ENCODE data around the gene SS18L1. TPM values are rescaled to one million over a fixed set of nuclear protein-coding genes. Genes with fewer than 3 reads are reported as not detected.

The SS18L1 gene
- total RNA-seq, 1 donor from 2014 or later = 16.3 TPM

DNA sequence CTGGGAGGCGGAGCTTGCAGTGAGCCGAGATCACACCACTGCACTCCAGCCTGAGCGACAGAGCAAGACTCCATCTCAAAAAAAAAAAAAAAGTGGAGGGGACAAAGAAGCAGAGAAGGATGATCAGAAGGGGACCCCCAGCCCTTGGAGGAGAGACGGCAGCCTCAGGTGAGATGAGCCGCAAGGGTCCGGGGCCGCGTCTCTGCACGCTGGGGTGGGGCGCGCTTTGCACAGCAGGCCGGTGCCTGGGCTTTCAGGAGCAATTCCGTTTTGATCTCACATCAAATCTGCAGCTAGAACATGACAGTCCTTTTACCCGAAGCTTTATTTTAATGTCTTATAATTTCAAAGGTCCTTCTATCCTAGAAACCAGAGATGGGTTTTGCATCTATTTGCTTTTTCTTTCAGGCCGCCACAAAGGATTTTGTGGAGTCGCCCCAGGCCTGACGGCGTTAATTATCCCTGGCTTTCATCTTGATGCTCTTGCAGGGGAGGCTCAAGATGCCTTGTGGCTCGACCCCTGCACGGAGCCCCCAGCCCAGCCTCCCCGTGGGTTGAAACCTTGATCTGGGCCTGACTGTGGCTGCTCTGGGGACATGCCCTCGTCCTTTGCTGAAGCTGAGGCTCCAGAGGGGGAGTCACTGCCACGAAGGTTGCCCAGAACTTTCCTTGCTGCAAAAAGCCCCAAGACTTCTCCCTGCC is 59.3 kb downstream of the SS18L1 start:
- H3K4me3 Mint-ChIP-seq (ENCODE audit: unreplicated experiment) = no peak overlapping the region
- Histone ChIP-seq H4K20me1 (ENCODE audit: insufficient read depth, low read length) (peaks cover 10% of the 10 kb centered on the region), H3K9me3 (ENCODE audit: insufficient read depth, low read depth, low read length) (no peaks in the 10 kb centered on the region), H3K79me2 (ENCODE audit: insufficient read depth, low read length) (no peaks in the 10 kb centered on the region), H3K27me3 (ENCODE audit: insufficient read depth, low read length) (no peaks in the 10 kb centered on the region), H3K4me1 (ENCODE audit: insufficient read depth, low read length) (peaks cover 8% of the 10 kb centered on the region), H2AFZ (ENCODE audit: low read depth, low read length) (no peak overlapping the region), H3K27ac (ENCODE audit: low read depth, low read length) (no peak overlapping the region), H3K36me3 (ENCODE audit: insufficient read depth, low read length) (peaks cover 9% of the 10 kb centered on the region), H3K9ac (ENCODE audit: low read length) (no peak overlapping the region), H3K4me3 (ENCODE audit: insufficient read depth, low read depth, low read length) (no peak overlapping the region), H3K4me2 (ENCODE audit: low read length) (peak overlapping the region; percentile 11)
- DNase-seq (ENCODE audit: low read depth) (no peak), FAIRE-seq (no peak)
- H3K36me3 Mint-ChIP-seq (ENCODE audit: low read depth, unreplicated experiment) = peaks cover 32% of the 10 kb centered on the region
- H3K27me3 Mint-ChIP-seq (ENCODE audit: low read depth, unreplicated experiment) = no peaks in the 10 kb centered on the region
- TF ChIP-seq EZH2 (IDR thresholded peaks at IDR 0.05; ENCODE audit: insufficient read depth, low read length) = no peak
- TF ChIP-seq, protein P1, sequence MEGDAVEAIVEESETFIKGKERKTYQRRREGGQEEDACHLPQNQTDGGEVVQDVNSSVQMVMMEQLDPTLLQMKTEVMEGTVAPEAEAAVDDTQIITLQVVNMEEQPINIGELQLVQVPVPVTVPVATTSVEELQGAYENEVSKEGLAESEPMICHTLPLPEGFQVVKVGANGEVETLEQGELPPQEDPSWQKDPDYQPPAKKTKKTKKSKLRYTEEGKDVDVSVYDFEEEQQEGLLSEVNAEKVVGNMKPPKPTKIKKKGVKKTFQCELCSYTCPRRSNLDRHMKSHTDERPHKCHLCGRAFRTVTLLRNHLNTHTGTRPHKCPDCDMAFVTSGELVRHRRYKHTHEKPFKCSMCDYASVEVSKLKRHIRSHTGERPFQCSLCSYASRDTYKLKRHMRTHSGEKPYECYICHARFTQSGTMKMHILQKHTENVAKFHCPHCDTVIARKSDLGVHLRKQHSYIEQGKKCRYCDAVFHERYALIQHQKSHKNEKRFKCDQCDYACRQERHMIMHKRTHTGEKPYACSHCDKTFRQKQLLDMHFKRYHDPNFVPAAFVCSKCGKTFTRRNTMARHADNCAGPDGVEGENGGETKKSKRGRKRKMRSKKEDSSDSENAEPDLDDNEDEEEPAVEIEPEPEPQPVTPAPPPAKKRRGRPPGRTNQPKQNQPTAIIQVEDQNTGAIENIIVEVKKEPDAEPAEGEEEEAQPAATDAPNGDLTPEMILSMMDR (IDR thresholded peaks at IDR 0.05; ENCODE audit: insufficient read depth, low read depth, low read length) = no peak
- H3K4me1 Mint-ChIP-seq (ENCODE audit: low read depth, unreplicated experiment) = no peaks in the 10 kb centered on the region
- H3K9me3 Mint-ChIP-seq (ENCODE audit: unreplicated experiment) = no peaks in the 10 kb centered on the region
- H3K27ac Mint-ChIP-seq (ENCODE audit: unreplicated experiment) = peak overlapping the region; percentile 16

DNA sequence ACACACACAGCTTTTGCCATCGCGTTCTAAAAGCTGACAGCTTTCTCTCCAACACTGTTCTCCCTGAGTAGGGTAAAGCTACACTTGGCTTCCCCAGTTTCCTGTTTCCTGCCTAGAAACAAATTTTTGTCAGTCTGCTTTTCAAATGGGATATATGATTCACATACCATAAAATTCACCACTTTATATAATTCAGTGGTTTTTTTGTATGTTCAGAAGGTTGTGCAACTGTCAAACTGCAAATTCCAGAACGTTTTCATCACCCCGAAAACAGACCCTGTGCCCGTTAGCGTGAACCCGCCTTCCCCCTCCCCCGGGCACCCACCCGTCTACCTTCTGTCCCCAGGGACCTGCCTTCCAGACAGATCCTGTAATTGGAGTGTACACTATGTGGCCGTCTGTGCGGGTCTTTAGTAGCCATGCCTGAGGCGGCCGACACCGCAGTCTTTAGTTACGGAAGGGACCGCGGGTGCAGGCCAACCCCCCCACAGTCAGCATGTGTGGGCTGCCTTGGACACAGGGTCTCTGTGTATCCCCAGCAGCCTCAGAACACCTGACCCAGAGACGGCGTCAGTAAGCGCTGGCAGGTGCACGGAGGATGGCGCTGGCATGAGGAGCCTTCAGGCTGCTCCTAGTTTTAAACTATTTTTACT is 59.9 kb downstream of the SS18L1 start:
- Histone ChIP-seq H3K79me2 (ENCODE audit: insufficient read depth, low read length) (no peaks in the 10 kb centered on the region), H3K27ac (ENCODE audit: low read depth, low read length) (no peak overlapping the region), H3K36me3 (ENCODE audit: insufficient read depth, low read length) (peaks cover 6% of the 10 kb centered on the region), H3K4me3 (ENCODE audit: insufficient read depth, low read depth, low read length) (no peak overlapping the region), H3K9ac (ENCODE audit: low read length) (no peak overlapping the region), H4K20me1 (ENCODE audit: insufficient read depth, low read length) (peaks cover 13% of the 10 kb centered on the region), H3K4me1 (ENCODE audit: insufficient read depth, low read length) (peaks cover 8% of the 10 kb centered on the region), H3K9me3 (ENCODE audit: insufficient read depth, low read depth, low read length) (no peaks in the 10 kb centered on the region), H2AFZ (ENCODE audit: low read depth, low read length) (no peak overlapping the region), H3K27me3 (ENCODE audit: insufficient read depth, low read length) (no peaks in the 10 kb centered on the region), H3K4me2 (ENCODE audit: low read length) (peak overlapping the region; percentile 11)
- H3K36me3 Mint-ChIP-seq (ENCODE audit: low read depth, unreplicated experiment) = peaks cover 28% of the 10 kb centered on the region
- no peak for TF ChIP-seq EZH2 (IDR thresholded peaks at IDR 0.05; ENCODE audit: insufficient read depth, low read length)
- TF ChIP-seq, protein P1 (IDR thresholded peaks at IDR 0.05; ENCODE audit: insufficient read depth, low read depth, low read length) = no peak
- peak overlapping the region; percentile 16 for H3K27ac Mint-ChIP-seq (ENCODE audit: unreplicated experiment)
- H3K4me3 Mint-ChIP-seq (ENCODE audit: unreplicated experiment) = no peak overlapping the region
- H3K27me3 Mint-ChIP-seq (ENCODE audit: low read depth, unreplicated experiment) = no peaks in the 10 kb centered on the region
- no peaks in the 10 kb centered on the region for H3K9me3 Mint-ChIP-seq (ENCODE audit: unreplicated experiment)
- no peak for DNase-seq (ENCODE audit: low read depth)
- H3K4me1 Mint-ChIP-seq (ENCODE audit: low read depth, unreplicated experiment) = no peaks in the 10 kb centered on the region
- FAIRE-seq = no peak

Data from astrocyte (in vitro differentiated cells and primary cell).